ENCODE data around the gene P4HA1. TPM values are rescaled to one million over a fixed set of nuclear protein-coding genes. Genes with fewer than 3 reads are reported as not detected.
A peak's percentile ranks its signal among the peaks of the same experiment; 100 is the strongest.

P4HA1 gene
- 10 to 100 TPM; 48.1 to 49.2 TPM for total RNA-seq

GRCh38 chr10:73096449-73097304, at the start of gene P4HA1:
P4HA1 (minus strand) TSS chr10:73096866; CDS start chr10:73074883, 21,983 bp downstream.
- POLR2A ChIA-PET: interaction anchor here (0.6 to 3.8 kb wide), 22 partner anchors 12 to 405 kb away, joined by 3 to 35 read pairs (median 4); partner anchors contain the start of genes CFAP70, DNAJC9, ECD and FAM149B1
- no peaks in the 10 kb centered on the region for H3K9me3 Mint-ChIP-seq

GRCh38 chr10:73141603-73142002, 44.9 kb upstream of the P4HA1 start:
- Mint-ChIP-seq H3K27me3 (no peaks in the 10 kb centered on the region), H3K9me3 (no peaks in the 10 kb centered on the region), H3K4me3 (no peak overlapping the region), H3K27ac (no peak overlapping the region), H3K4me1 (peaks cover 2% of the 10 kb centered on the region), H3K36me3 (ENCODE audit: low read depth) (peaks cover 45% of the 10 kb centered on the region)
- POLR2A ChIA-PET: no interaction called here
- no peak for DNase-seq
- CTCF ChIA-PET: no interaction called here

More at GRCh38 chr10:73096449-73097304, at the start of gene P4HA1:
- peak within 1 kb of the TSS; percentile 88 for H3K27ac Mint-ChIP-seq
- peak within 1 kb of the TSS; percentile 92 for H3K4me3 Mint-ChIP-seq
- CTCF ChIA-PET: interaction anchor here (0.6 to 4.9 kb wide), 27 partner anchors 9 to 641 kb away, joined by 3 to 65 read pairs (median 4); partner anchors contain the start of genes ECD, FAM149B1, MRPS16 and NUDT13
- H3K4me1 Mint-ChIP-seq: peaks cover 29% of the 10 kb centered on the region
- H3K27me3 Mint-ChIP-seq: no peaks in the 10 kb centered on the region
- peak; percentile 98 for DNase-seq
- peaks cover 7% of the 10 kb centered on the region for H3K36me3 Mint-ChIP-seq (ENCODE audit: low read depth)

- Mint-ChIP-seq H3K27me3 (no peaks in the 10 kb centered on the region), H3K9me3 (no peaks in the 10 kb centered on the region), H3K27ac (no peak overlapping the region), H3K4me3 (no peak overlapping the region), H3K36me3 (ENCODE audit: low read depth) (peaks cover 58% of the 10 kb centered on the region), H3K4me1 (peaks cover 2% of the 10 kb centered on the region)
- no peak for DNase-seq
- ChIA-PET CTCF (interaction anchor here (0.8 to 8.1 kb wide), 2 partner anchors 19 to 44 kb away, joined by 5 to 36 read pairs; no protein-coding TSS in a partner anchor), POLR2A (no interaction called here)
Observed at GRCh38 chr10:73139251-73139650, 42.6 kb upstream of the P4HA1 start.

- POLR2A ChIA-PET: interaction anchor here (0.6 kb wide), 1 partner anchor 9 kb away, joined by 3 read pairs; no protein-coding TSS in a partner anchor
- DNase-seq: no peak
- CTCF ChIA-PET: interaction anchor here (2.1 to 8.1 kb wide), 2 partner anchors 22 to 40 kb away, joined by 11 to 36 read pairs; partner anchors contain the start of gene P4HA1
- Mint-ChIP-seq H3K27me3 (no peaks in the 10 kb centered on the region), H3K4me3 (no peak overlapping the region), H3K36me3 (ENCODE audit: low read depth) (peaks cover 64% of the 10 kb centered on the region), H3K4me1 (peaks cover 2% of the 10 kb centered on the region), H3K9me3 (no peaks in the 10 kb centered on the region), H3K27ac (no peak overlapping the region)
Observed at GRCh38 chr10:73136627-73137026, 40.0 kb upstream of the P4HA1 start.

- peaks cover 2% of the 10 kb centered on the region for H3K4me1 Mint-ChIP-seq
- ChIA-PET CTCF (interaction anchor here (2.1 to 8.1 kb wide), 2 partner anchors 24 to 38 kb away, joined by 11 to 36 read pairs; partner anchors contain the start of gene P4HA1), POLR2A (interaction anchor here (0.6 to 1.1 kb wide), 2 partner anchors 11 to 39 kb away, joined by 3 read pairs; no protein-coding TSS in a partner anchor)
- H3K27ac Mint-ChIP-seq: no peak overlapping the region
- H3K27me3 Mint-ChIP-seq: no peaks in the 10 kb centered on the region
- H3K36me3 Mint-ChIP-seq (ENCODE audit: low read depth): peaks cover 68% of the 10 kb centered on the region
- no peak overlapping the region for H3K4me3 Mint-ChIP-seq
- H3K9me3 Mint-ChIP-seq: no peaks in the 10 kb centered on the region
- DNase-seq: no peak
Observed at GRCh38 chr10:73134727-73135126, 38.1 kb upstream of the P4HA1 start.

- Mint-ChIP-seq H3K27me3 (no peaks in the 10 kb centered on the region), H3K4me3 (no peak overlapping the region), H3K27ac (no peak overlapping the region), H3K4me1 (no peaks in the 10 kb centered on the region), H3K9me3 (no peaks in the 10 kb centered on the region), H3K36me3 (ENCODE audit: low read depth) (peaks cover 53% of the 10 kb centered on the region)
- CTCF ChIA-PET: no interaction called here
- DNase-seq: no peak
- POLR2A ChIA-PET: interaction anchor here (1.0 kb wide), 1 partner anchor 21 kb away, joined by 3 read pairs; no protein-coding TSS in a partner anchor
Observed at GRCh38 chr10:73131913-73132686, 35.4 kb upstream of the P4HA1 start.

GRCh38 chr10:73131301-73131700, 34.6 kb upstream of the P4HA1 start:
- no peak overlapping the region for H3K4me3 Mint-ChIP-seq
- ChIA-PET POLR2A (no interaction called here), CTCF (no interaction called here)
- H3K9me3 Mint-ChIP-seq: no peaks in the 10 kb centered on the region
- no peak overlapping the region for H3K27ac Mint-ChIP-seq
- H3K4me1 Mint-ChIP-seq: no peaks in the 10 kb centered on the region
- H3K36me3 Mint-ChIP-seq (ENCODE audit: low read depth): peaks cover 53% of the 10 kb centered on the region
- DNase-seq: no peak
- no peaks in the 10 kb centered on the region for H3K27me3 Mint-ChIP-seq

GRCh38 chr10:73126343-73126742, 29.7 kb upstream of the P4HA1 start:
- Mint-ChIP-seq H3K9me3 (no peaks in the 10 kb centered on the region), H3K4me3 (no peak overlapping the region), H3K27ac (no peak overlapping the region), H3K36me3 (ENCODE audit: low read depth) (peaks cover 20% of the 10 kb centered on the region), H3K4me1 (no peaks in the 10 kb centered on the region), H3K27me3 (no peaks in the 10 kb centered on the region)
- POLR2A ChIA-PET: no interaction called here
- CTCF ChIA-PET: no interaction called here
- DNase-seq: no peak

- POLR2A ChIA-PET: no interaction called here
- no peaks in the 10 kb centered on the region for H3K9me3 Mint-ChIP-seq
- CTCF ChIA-PET: no interaction called here
- H3K27me3 Mint-ChIP-seq: no peaks in the 10 kb centered on the region
- no peak overlapping the region for H3K27ac Mint-ChIP-seq
- DNase-seq: no peak
- no peak overlapping the region for H3K4me3 Mint-ChIP-seq
- H3K36me3 Mint-ChIP-seq (ENCODE audit: low read depth): peaks cover 11% of the 10 kb centered on the region
- peaks cover 2% of the 10 kb centered on the region for H3K4me1 Mint-ChIP-seq
Observed at GRCh38 chr10:73119952-73120351, 23.3 kb upstream of the P4HA1 start.

- Mint-ChIP-seq H3K27me3 (no peaks in the 10 kb centered on the region), H3K36me3 (ENCODE audit: low read depth) (peaks cover 11% of the 10 kb centered on the region), H3K9me3 (no peaks in the 10 kb centered on the region), H3K4me3 (no peak overlapping the region), H3K27ac (no peak overlapping the region), H3K4me1 (peaks cover 2% of the 10 kb centered on the region)
- ChIA-PET CTCF (no interaction called here), POLR2A (no interaction called here)
- no peak for DNase-seq
Observed at GRCh38 chr10:73119457-73119856, 22.8 kb upstream of the P4HA1 start.

GRCh38 chr10:73117976-73118743, 21.5 kb upstream of the P4HA1 start:
- Mint-ChIP-seq H3K9me3 (no peaks in the 10 kb centered on the region), H3K27ac (no peak overlapping the region), H3K4me3 (no peak overlapping the region), H3K36me3 (ENCODE audit: low read depth) (peaks cover 11% of the 10 kb centered on the region), H3K4me1 (peaks cover 2% of the 10 kb centered on the region), H3K27me3 (no peaks in the 10 kb centered on the region)
- POLR2A ChIA-PET: no interaction called here
- CTCF ChIA-PET: no interaction called here
- DNase-seq: no peak

- Mint-ChIP-seq H3K4me3 (no peak overlapping the region), H3K27ac (no peak overlapping the region), H3K27me3 (no peaks in the 10 kb centered on the region), H3K9me3 (no peaks in the 10 kb centered on the region), H3K4me1 (peaks cover 7% of the 10 kb centered on the region), H3K36me3 (ENCODE audit: low read depth) (peaks cover 15% of the 10 kb centered on the region)
- DNase-seq: no peak
- POLR2A ChIA-PET: no interaction called here
- CTCF ChIA-PET: interaction anchor here (1.0 kb wide), 1 partner anchor 19 kb away, joined by 5 read pairs; the partner anchor contains the start of gene P4HA1
Observed at GRCh38 chr10:73116017-73116416, 19.4 kb upstream of the P4HA1 start.

Data from activated CD4-positive, alpha-beta memory T cell treated with anti-CD3 and anti-CD28 coated beads, Interleukin-2, amount 10 ng/mL, durations not matched to agents 7 days and 5 days (primary cell).